ENCODE results near the gene AK5.

Gene AK5

GRCh38 chr1:77354536-77354935 lies 72.7 kb downstream of the AK5 start:
- no peaks in the 10 kb centered on the region for H3K36me3 ChIP-seq (ENCODE audit: insufficient read depth, low read length)
- H3K4me1 ChIP-seq (ENCODE audit: insufficient read depth, low read length) = no peaks in the 10 kb centered on the region
- no peak overlapping the region for H3K9ac ChIP-seq (ENCODE audit: low read depth, low read length)
- 94% methylated on average over 1 of the region's 1 CpG for WGBS
- no peaks in the 10 kb centered on the region for H3K27me3 ChIP-seq (ENCODE audit: insufficient read depth, low read length)
- no peak overlapping the region for H3K27ac ChIP-seq (ENCODE audit: low read depth, low read length)
- no peaks in the 10 kb centered on the region for H3K9me3 ChIP-seq (ENCODE audit: insufficient read depth, low read depth, low read length)
- H3K4me3 ChIP-seq (ENCODE audit: low read length) = no peak overlapping the region

- H3K27ac ChIP-seq (ENCODE audit: low read depth, low read length) = no peak overlapping the region
- no peaks in the 10 kb centered on the region for H3K9me3 ChIP-seq (ENCODE audit: insufficient read depth, low read depth, low read length)
- no peaks in the 10 kb centered on the region for H3K4me1 ChIP-seq (ENCODE audit: insufficient read depth, low read length)
- no peaks in the 10 kb centered on the region for H3K27me3 ChIP-seq (ENCODE audit: insufficient read depth, low read length)
- no peak overlapping the region for H3K4me3 ChIP-seq (ENCODE audit: low read length)
- H3K36me3 ChIP-seq (ENCODE audit: insufficient read depth, low read length) = no peaks in the 10 kb centered on the region
- 100% methylated on average over 1 of the region's 3 CpGs for WGBS
- no peak overlapping the region for H3K9ac ChIP-seq (ENCODE audit: low read depth, low read length)
Observed at GRCh38 chr1:77355010-77355409, 73.2 kb downstream of the AK5 start.

GRCh38 chr1:77356136-77356535 lies 74.3 kb downstream of the AK5 start:
- Histone ChIP-seq H3K27ac (ENCODE audit: low read depth, low read length) (no peak overlapping the region), H3K9me3 (ENCODE audit: insufficient read depth, low read depth, low read length) (no peaks in the 10 kb centered on the region), H3K36me3 (ENCODE audit: insufficient read depth, low read length) (no peaks in the 10 kb centered on the region), H3K27me3 (ENCODE audit: insufficient read depth, low read length) (no peaks in the 10 kb centered on the region), H3K9ac (ENCODE audit: low read depth, low read length) (no peak overlapping the region), H3K4me3 (ENCODE audit: low read length) (no peak overlapping the region), H3K4me1 (ENCODE audit: insufficient read depth, low read length) (no peaks in the 10 kb centered on the region)
- WGBS = 92% methylated on average over 1 of the region's 3 CpGs

GRCh38 chr1:77360256-77360655 lies 78.4 kb downstream of the AK5 start:
- H3K9ac ChIP-seq (ENCODE audit: low read depth, low read length) = no peak overlapping the region
- H3K9me3 ChIP-seq (ENCODE audit: insufficient read depth, low read depth, low read length) = no peaks in the 10 kb centered on the region
- H3K27me3 ChIP-seq (ENCODE audit: insufficient read depth, low read length) = no peaks in the 10 kb centered on the region
- H3K27ac ChIP-seq (ENCODE audit: low read depth, low read length) = no peak overlapping the region
- no peak overlapping the region for H3K4me3 ChIP-seq (ENCODE audit: low read length)
- H3K36me3 ChIP-seq (ENCODE audit: insufficient read depth, low read length) = no peaks in the 10 kb centered on the region
- no peaks in the 10 kb centered on the region for H3K4me1 ChIP-seq (ENCODE audit: insufficient read depth, low read length)

GRCh38 chr1:77361621-77362020 lies 79.8 kb downstream of the AK5 start:
- no peak overlapping the region for H3K9ac ChIP-seq (ENCODE audit: low read depth, low read length)
- no peaks in the 10 kb centered on the region for H3K27me3 ChIP-seq (ENCODE audit: insufficient read depth, low read length)
- 93% methylated on average over 7 of the region's 7 CpGs for WGBS
- H3K27ac ChIP-seq (ENCODE audit: low read depth, low read length) = no peak overlapping the region
- H3K36me3 ChIP-seq (ENCODE audit: insufficient read depth, low read length) = no peaks in the 10 kb centered on the region
- no peaks in the 10 kb centered on the region for H3K9me3 ChIP-seq (ENCODE audit: insufficient read depth, low read depth, low read length)
- H3K4me3 ChIP-seq (ENCODE audit: low read length) = no peak overlapping the region
- H3K4me1 ChIP-seq (ENCODE audit: insufficient read depth, low read length) = no peaks in the 10 kb centered on the region

GRCh38 chr1:77370161-77370560 lies 88.3 kb downstream of the AK5 start:
- no peaks in the 10 kb centered on the region for H3K27me3 ChIP-seq (ENCODE audit: insufficient read depth, low read length)
- no peak overlapping the region for H3K4me3 ChIP-seq (ENCODE audit: low read length)
- WGBS = 70% methylated on average over 4 of the region's 4 CpGs
- H3K9me3 ChIP-seq (ENCODE audit: insufficient read depth, low read depth, low read length) = no peaks in the 10 kb centered on the region
- no peak overlapping the region for H3K27ac ChIP-seq (ENCODE audit: low read depth, low read length)
- H3K9ac ChIP-seq (ENCODE audit: low read depth, low read length) = no peak overlapping the region
- no peaks in the 10 kb centered on the region for H3K4me1 ChIP-seq (ENCODE audit: insufficient read depth, low read length)
- no peaks in the 10 kb centered on the region for H3K36me3 ChIP-seq (ENCODE audit: insufficient read depth, low read length)

GRCh38 chr1:77370583-77371306 lies 88.9 kb downstream of the AK5 start:
- Histone ChIP-seq H3K4me1 (ENCODE audit: insufficient read depth, low read length) (no peaks in the 10 kb centered on the region), H3K4me3 (ENCODE audit: low read length) (no peak overlapping the region), H3K27ac (ENCODE audit: low read depth, low read length) (no peak overlapping the region), H3K9ac (ENCODE audit: low read depth, low read length) (no peak overlapping the region), H3K27me3 (ENCODE audit: insufficient read depth, low read length) (no peaks in the 10 kb centered on the region), H3K9me3 (ENCODE audit: insufficient read depth, low read depth, low read length) (no peaks in the 10 kb centered on the region), H3K36me3 (ENCODE audit: insufficient read depth, low read length) (no peaks in the 10 kb centered on the region)
- WGBS = 91% methylated on average over 2 of the region's 2 CpGs

- H3K27me3 ChIP-seq (ENCODE audit: insufficient read depth, low read length) = no peaks in the 10 kb centered on the region
- no peaks in the 10 kb centered on the region for H3K9me3 ChIP-seq (ENCODE audit: insufficient read depth, low read depth, low read length)
- no peaks in the 10 kb centered on the region for H3K4me1 ChIP-seq (ENCODE audit: insufficient read depth, low read length)
- H3K36me3 ChIP-seq (ENCODE audit: insufficient read depth, low read length) = no peaks in the 10 kb centered on the region
- WGBS = 89% methylated on average over 1 of the region's 1 CpG
- H3K4me3 ChIP-seq (ENCODE audit: low read length) = no peak overlapping the region
- H3K27ac ChIP-seq (ENCODE audit: low read depth, low read length) = no peak overlapping the region
- H3K9ac ChIP-seq (ENCODE audit: low read depth, low read length) = no peak overlapping the region
Observed at GRCh38 chr1:77371396-77371795, 89.6 kb downstream of the AK5 start.

- H3K4me3 ChIP-seq (ENCODE audit: low read length) = no peak overlapping the region
- H3K36me3 ChIP-seq (ENCODE audit: insufficient read depth, low read length) = no peaks in the 10 kb centered on the region
- no peak overlapping the region for H3K9ac ChIP-seq (ENCODE audit: low read depth, low read length)
- H3K9me3 ChIP-seq (ENCODE audit: insufficient read depth, low read depth, low read length) = no peaks in the 10 kb centered on the region
- H3K27ac ChIP-seq (ENCODE audit: low read depth, low read length) = no peak overlapping the region
- no peaks in the 10 kb centered on the region for H3K27me3 ChIP-seq (ENCODE audit: insufficient read depth, low read length)
- WGBS = 100% methylated on average over 2 of the region's 3 CpGs
- H3K4me1 ChIP-seq (ENCODE audit: insufficient read depth, low read length) = peaks cover 2% of the 10 kb centered on the region; the same call in 1 of the 2 replicates
Observed at GRCh38 chr1:77373702-77374101, 91.9 kb downstream of the AK5 start.

- Histone ChIP-seq H3K36me3 (ENCODE audit: insufficient read depth, low read length) (no peaks in the 10 kb centered on the region), H3K4me3 (ENCODE audit: low read length) (no peak overlapping the region), H3K27ac (ENCODE audit: low read depth, low read length) (no peak overlapping the region), H3K4me1 (ENCODE audit: insufficient read depth, low read length) (peaks cover 9% of the 10 kb centered on the region; the same call in 1 of the 2 replicates), H3K9me3 (ENCODE audit: insufficient read depth, low read depth, low read length) (no peaks in the 10 kb centered on the region), H3K27me3 (ENCODE audit: insufficient read depth, low read length) (no peaks in the 10 kb centered on the region), H3K9ac (ENCODE audit: low read depth, low read length) (no peak overlapping the region)
- WGBS = 92% methylated on average over 1 of the region's 2 CpGs
Observed at GRCh38 chr1:77375541-77375940, 93.7 kb downstream of the AK5 start.

GRCh38 chr1:77375990-77376389 lies 94.2 kb downstream of the AK5 start:
- Histone ChIP-seq H3K9me3 (ENCODE audit: insufficient read depth, low read depth, low read length) (no peaks in the 10 kb centered on the region), H3K27me3 (ENCODE audit: insufficient read depth, low read length) (no peaks in the 10 kb centered on the region), H3K27ac (ENCODE audit: low read depth, low read length) (no peak overlapping the region), H3K4me1 (ENCODE audit: insufficient read depth, low read length) (peaks cover 9% of the 10 kb centered on the region; the same call in 1 of the 2 replicates), H3K9ac (ENCODE audit: low read depth, low read length) (no peak overlapping the region), H3K36me3 (ENCODE audit: insufficient read depth, low read length) (no peaks in the 10 kb centered on the region), H3K4me3 (ENCODE audit: low read length) (no peak overlapping the region)
- WGBS = 90% methylated on average over 4 of the region's 4 CpGs

Measured in HUES64 (cell line).